ENCODE data around the gene PRKG1. TPM values are rescaled to one million over a fixed set of nuclear protein-coding genes. Genes with fewer than 3 reads are reported as not detected.

Gene PRKG1
- total RNA-seq, 1 experiment from 2014 or later: 10.4 TPM

DNA sequence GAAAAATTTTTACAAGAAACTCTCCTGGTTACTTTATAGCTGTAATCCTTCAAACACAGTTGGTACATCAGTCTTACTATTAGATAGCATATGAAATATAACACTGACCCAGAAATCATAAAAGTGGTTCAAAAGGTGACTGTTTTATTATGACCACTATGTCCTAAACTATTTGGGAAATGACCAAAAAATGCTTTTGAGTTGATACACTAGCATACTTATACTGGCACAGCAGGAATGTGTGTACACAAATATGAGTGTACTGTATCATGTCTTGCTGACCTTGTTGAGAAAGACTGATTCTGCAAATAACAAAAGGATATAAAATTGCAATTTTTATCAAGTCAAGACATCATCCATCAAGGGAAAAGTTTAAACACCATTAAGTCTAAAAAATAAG is 600.8 kb downstream of the PRKG1 start:
- no peak overlapping the region for H2BK15ac ChIP-seq (ENCODE audit: low read depth, low read length)
- no peak overlapping the region for H3K4me2 ChIP-seq (ENCODE audit: insufficient read depth, insufficient read length, low read length)
- no peak overlapping the region for H2AK5ac ChIP-seq (ENCODE audit: insufficient read length, low read length)
- H3K79me1 ChIP-seq (ENCODE audit: insufficient read depth, low read depth, low read length, poor library complexity, severe bottlenecking): no peaks in the 10 kb centered on the region
- H3K18ac ChIP-seq (ENCODE audit: insufficient read length, low read depth, low read length): no peak overlapping the region
- Mint-ChIP-seq H3K4me1 (peaks cover 2 to 7% of the 10 kb centered on the region in 2 experiments; a peak in 3 of 4 replicates), H3K27me3 (ENCODE audit: low read depth) (no peaks in the 10 kb centered on the region), H3K27ac (no peak overlapping the region), H3K9me3 (peaks cover 11 to 12% of the 10 kb centered on the region in 2 experiments; a peak in 4 of 5 replicates), H3K36me3 (ENCODE audit: insufficient read depth in 1 of 3, low read depth in 3 of 3) (peaks cover 0 to 15% (median 0%) of the 10 kb centered on the region in 3 experiments; a peak in 2 of 7 replicates), H3K4me3 (no peak overlapping the region)
- H2BK20ac ChIP-seq (ENCODE audit: low read depth, low read length, poor library complexity, severe bottlenecking): no peak overlapping the region
- no peak overlapping the region for H2BK12ac ChIP-seq (ENCODE audit: insufficient read length, low read depth, low read length)
- H3K9ac ChIP-seq (ENCODE audit: extremely low read depth, insufficient read length, low read length): no peak overlapping the region
- no peaks in the 10 kb centered on the region for H4K20me1 ChIP-seq (ENCODE audit: control insufficient read depth, insufficient read depth, insufficient read length)
- TF ChIP-seq, protein P1, sequence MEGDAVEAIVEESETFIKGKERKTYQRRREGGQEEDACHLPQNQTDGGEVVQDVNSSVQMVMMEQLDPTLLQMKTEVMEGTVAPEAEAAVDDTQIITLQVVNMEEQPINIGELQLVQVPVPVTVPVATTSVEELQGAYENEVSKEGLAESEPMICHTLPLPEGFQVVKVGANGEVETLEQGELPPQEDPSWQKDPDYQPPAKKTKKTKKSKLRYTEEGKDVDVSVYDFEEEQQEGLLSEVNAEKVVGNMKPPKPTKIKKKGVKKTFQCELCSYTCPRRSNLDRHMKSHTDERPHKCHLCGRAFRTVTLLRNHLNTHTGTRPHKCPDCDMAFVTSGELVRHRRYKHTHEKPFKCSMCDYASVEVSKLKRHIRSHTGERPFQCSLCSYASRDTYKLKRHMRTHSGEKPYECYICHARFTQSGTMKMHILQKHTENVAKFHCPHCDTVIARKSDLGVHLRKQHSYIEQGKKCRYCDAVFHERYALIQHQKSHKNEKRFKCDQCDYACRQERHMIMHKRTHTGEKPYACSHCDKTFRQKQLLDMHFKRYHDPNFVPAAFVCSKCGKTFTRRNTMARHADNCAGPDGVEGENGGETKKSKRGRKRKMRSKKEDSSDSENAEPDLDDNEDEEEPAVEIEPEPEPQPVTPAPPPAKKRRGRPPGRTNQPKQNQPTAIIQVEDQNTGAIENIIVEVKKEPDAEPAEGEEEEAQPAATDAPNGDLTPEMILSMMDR (conservative IDR thresholded peaks at IDR 0.05): no peak
- no peak overlapping the region for H4K91ac ChIP-seq (ENCODE audit: insufficient read length, low read depth, low read length)
- no peak overlapping the region for H3T11ph ChIP-seq (ENCODE audit: low read length)
- no peaks in the 10 kb centered on the region for H3K23me2 ChIP-seq (ENCODE audit: insufficient read length, low read depth, low read length, poor library complexity, severe bottlenecking)
- H3K27ac ChIP-seq (ENCODE audit: insufficient read length, low read depth, low read length): no peak overlapping the region
- H3K4ac ChIP-seq (ENCODE audit: low read depth, low read length): no peak overlapping the region
- no peak overlapping the region for H3K56ac ChIP-seq (ENCODE audit: insufficient read length, low read depth, low read length)
- no peak overlapping the region for H2BK5ac ChIP-seq (ENCODE audit: insufficient read length, low read length)
- H3K27me3 ChIP-seq (ENCODE audit: insufficient read depth, low read length): no peaks in the 10 kb centered on the region
- H2AFZ ChIP-seq (ENCODE audit: low read length): no peak overlapping the region
- no peaks in the 10 kb centered on the region for H3K9me3 ChIP-seq (ENCODE audit: control insufficient read depth, low read depth, low read length)
- H3K79me2 ChIP-seq (ENCODE audit: insufficient read depth, low read length): no peaks in the 10 kb centered on the region
- no peaks in the 10 kb centered on the region for H3K4me1 ChIP-seq (ENCODE audit: insufficient read depth, low read length)
- no peak overlapping the region for H2BK120ac ChIP-seq (ENCODE audit: low read depth, low read length, poor library complexity, severe bottlenecking)
- H4K8ac ChIP-seq (replicated peaks; ENCODE audit: insufficient read length, low read depth, low read length): no peak overlapping the region
- no peak overlapping the region for H3K23ac ChIP-seq (ENCODE audit: insufficient read length, low read depth, low read length)
- no peak for DNase-seq
- no peak overlapping the region for H3K14ac ChIP-seq (ENCODE audit: insufficient read depth, low read length)
- no peak overlapping the region for H4K5ac ChIP-seq (ENCODE audit: insufficient read length, low read depth, low read length)

Measured in H9 (cell line).